Right kidney (tissue), 1 donor: ENCODE results near the gene DLG2.

Source experiments
- DNase-seq: peaks from one replicate; pipeline ENCODE4 v3.0.0-alpha.2; 2016

Gene DLG2

GRCh38 chr11:84249344-84250135 is 1377.6 kb downstream of the DLG2 start:
- no peak for DNase-seq

GRCh38 chr11:84247926-84248325 is 1379.2 kb downstream of the DLG2 start:
- DNase-seq, result no peak

GRCh38 chr11:84247129-84247528 is 1380.0 kb downstream of the DLG2 start:
- no peak for DNase-seq

- DNase-seq, result no peak
Observed at GRCh38 chr11:84243629-84244263, 1383.4 kb downstream of the DLG2 start.

GRCh38 chr11:84241343-84242131 is 1385.6 kb downstream of the DLG2 start:
- DNase-seq, result no peak

- DNase-seq, result no peak
Observed at GRCh38 chr11:84240847-84241246, 1386.3 kb downstream of the DLG2 start.

- DNase-seq, result no peak
Observed at GRCh38 chr11:84236436-84236835, 1390.7 kb downstream of the DLG2 start.

- no peak for DNase-seq
Observed at GRCh38 chr11:84234462-84235202, 1392.5 kb downstream of the DLG2 start.

GRCh38 chr11:84234011-84234410 is 1393.1 kb downstream of the DLG2 start:
- no peak for DNase-seq

GRCh38 chr11:84232511-84232910 is 1394.6 kb downstream of the DLG2 start:
- DNase-seq, result no peak

- no peak for DNase-seq
Observed at GRCh38 chr11:84230402-84230801, 1396.7 kb downstream of the DLG2 start.

GRCh38 chr11:84227970-84228665 is 1399.0 kb downstream of the DLG2 start:
- DNase-seq, result no peak

- DNase-seq, result no peak
Observed at GRCh38 chr11:84224042-84224441, 1403.1 kb downstream of the DLG2 start.

- no peak for DNase-seq
Observed at GRCh38 chr11:84218318-84218717, 1408.8 kb downstream of the DLG2 start.

GRCh38 chr11:84215672-84216071 is 1411.5 kb downstream of the DLG2 start:
- no peak for DNase-seq

- DNase-seq, result no peak
Observed at GRCh38 chr11:84214557-84214956, 1412.6 kb downstream of the DLG2 start.

GRCh38 chr11:84212468-84213390 is 1414.4 kb downstream of the DLG2 start:
- DNase-seq, result no peak

GRCh38 chr11:84211896-84212295 is 1415.2 kb downstream of the DLG2 start:
- DNase-seq, result no peak

GRCh38 chr11:84194696-84195095 is 1432.4 kb downstream of the DLG2 start:
- no peak for DNase-seq

GRCh38 chr11:84193706-84194105 is 1433.4 kb downstream of the DLG2 start:
- no peak for DNase-seq

GRCh38 chr11:84188521-84188920 is 1438.6 kb downstream of the DLG2 start:
- no peak for DNase-seq
